IPS-18a (cell line): Measurements from ENCODE around the gene GPR18.

Source experiments
- H3K27ac ChIP-seq: one replicate; pipeline ENCODE4 v1.5.1; 2013; ENCODE audit warnings: low read length
- H3K27me3 ChIP-seq: one replicate; pipeline ENCODE4 v1.6.1; 2013; ENCODE audit warnings: mild to moderate bottlenecking, low read length; ENCODE audit not compliant: control insufficient read depth, insufficient read depth
- H3K36me3 ChIP-seq: one replicate; pipeline ENCODE4 v1.6.1; 2013; ENCODE audit warnings: low read depth, low read length; ENCODE audit not compliant: control insufficient read depth
- H3K4me1 ChIP-seq: one replicate; pipeline ENCODE4 v1.6.1; 2013; ENCODE audit warnings: low read depth, low read length; ENCODE audit not compliant: control insufficient read depth
- H3K4me3 ChIP-seq: one replicate; pipeline ENCODE4 v1.5.1; 2013; ENCODE audit warnings: low read length
- H3K9ac ChIP-seq: one replicate; pipeline ENCODE4 v1.6.1; 2013; ENCODE audit warnings: mild to moderate bottlenecking, low read length, moderate library complexity
- H3K9me3 ChIP-seq: one replicate; pipeline ENCODE4 v1.6.1; 2013; ENCODE audit warnings: low read depth, low read length; ENCODE audit not compliant: control insufficient read depth

GPR18 gene

DNA sequence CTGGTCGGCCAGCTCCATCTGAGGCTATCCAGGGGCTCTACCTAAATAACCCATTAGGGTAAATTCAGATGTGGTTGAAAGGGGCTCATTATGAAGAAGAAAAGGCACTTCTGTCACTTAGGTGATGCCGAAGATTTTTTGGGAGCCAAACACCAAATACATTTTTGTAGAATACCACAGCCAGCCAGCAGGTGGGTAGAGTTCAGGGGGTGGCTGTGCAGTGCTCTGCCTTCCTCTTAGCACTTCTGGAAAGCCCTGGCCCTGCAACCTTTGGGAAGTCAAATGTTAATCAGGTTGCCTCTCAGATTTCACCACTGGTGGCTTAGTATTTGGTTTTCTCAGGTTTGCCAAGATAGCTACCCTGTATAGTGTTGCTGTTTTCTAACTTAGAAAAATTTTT lies 18.5 kb upstream of the GPR18 start:
- H3K9me3 ChIP-seq, result no peaks in the 10 kb centered on the region
- peaks cover 7% of the 10 kb centered on the region for H3K4me1 ChIP-seq
- no peak overlapping the region for H3K27ac ChIP-seq
- H3K27me3 ChIP-seq, result no peaks in the 10 kb centered on the region
- H3K36me3 ChIP-seq, result no peaks in the 10 kb centered on the region
- no peak overlapping the region for H3K4me3 ChIP-seq
- no peak overlapping the region for H3K9ac ChIP-seq

GRCh38 chr13:99275093-99275469 lies 16.9 kb upstream of the GPR18 start:
- Histone ChIP-seq H3K27me3 (no peaks in the 10 kb centered on the region), H3K9me3 (no peaks in the 10 kb centered on the region), H3K36me3 (no peaks in the 10 kb centered on the region), H3K4me1 (peaks cover 7% of the 10 kb centered on the region), H3K27ac (no peak overlapping the region), H3K9ac (no peak overlapping the region), H3K4me3 (no peak overlapping the region)

GRCh38 chr13:99273128-99273527 lies 14.9 kb upstream of the GPR18 start:
- no peaks in the 10 kb centered on the region for H3K9me3 ChIP-seq
- H3K4me3 ChIP-seq, result no peak overlapping the region
- H3K27me3 ChIP-seq, result no peaks in the 10 kb centered on the region
- H3K36me3 ChIP-seq, result no peaks in the 10 kb centered on the region
- no peak overlapping the region for H3K27ac ChIP-seq
- H3K4me1 ChIP-seq, result peaks cover 7% of the 10 kb centered on the region
- no peak overlapping the region for H3K9ac ChIP-seq

DNA sequence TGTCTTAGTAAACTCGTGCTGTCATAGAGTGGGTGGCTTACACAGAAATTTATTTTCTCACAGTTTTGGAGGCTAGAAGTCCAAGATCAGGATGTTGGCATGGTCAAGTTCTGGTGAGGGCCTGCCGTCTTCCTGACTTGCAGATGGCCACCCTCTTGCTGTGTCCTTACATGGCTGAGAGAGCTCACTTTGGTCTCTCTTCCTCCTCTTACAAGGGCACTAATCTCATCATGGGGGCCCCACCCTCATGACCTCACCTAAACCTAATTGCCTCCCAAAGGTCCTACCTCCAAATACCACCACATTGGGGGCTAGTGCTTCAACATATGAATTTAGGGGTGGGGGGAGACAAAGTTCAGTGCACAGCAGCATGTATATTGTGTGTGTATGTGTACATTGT lies 14.3 kb upstream of the GPR18 start:
- Histone ChIP-seq H3K4me3 (no peak overlapping the region), H3K27ac (no peak overlapping the region), H3K4me1 (peaks cover 7% of the 10 kb centered on the region), H3K27me3 (no peaks in the 10 kb centered on the region), H3K36me3 (peaks cover 5% of the 10 kb centered on the region), H3K9me3 (no peaks in the 10 kb centered on the region), H3K9ac (no peak overlapping the region)

DNA sequence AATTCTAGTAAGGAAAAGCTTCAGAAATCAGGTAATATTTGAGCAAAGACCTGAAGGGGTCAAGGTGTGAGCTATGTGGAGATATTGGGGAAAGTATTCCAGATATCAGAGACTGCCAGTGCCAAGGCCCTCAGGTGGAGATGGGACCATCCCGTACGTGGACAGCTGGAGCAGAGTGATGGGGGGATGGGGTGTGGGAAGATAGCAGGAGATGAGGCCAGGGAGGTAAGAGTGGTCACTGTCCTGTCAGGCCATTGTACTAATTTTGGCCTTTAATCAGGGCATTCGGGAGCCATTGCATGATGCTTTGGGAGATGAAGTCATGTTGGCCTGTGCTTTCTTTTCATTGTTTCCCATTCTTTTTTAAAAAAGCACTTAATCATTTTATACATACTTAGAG lies 13.1 kb upstream of the GPR18 start:
- Histone ChIP-seq H3K27ac (no peak overlapping the region), H3K4me3 (no peak overlapping the region), H3K4me1 (peaks cover under 1% of the 10 kb centered on the region), H3K9me3 (no peaks in the 10 kb centered on the region), H3K36me3 (peaks cover 5% of the 10 kb centered on the region), H3K27me3 (no peaks in the 10 kb centered on the region), H3K9ac (no peak overlapping the region)

DNA sequence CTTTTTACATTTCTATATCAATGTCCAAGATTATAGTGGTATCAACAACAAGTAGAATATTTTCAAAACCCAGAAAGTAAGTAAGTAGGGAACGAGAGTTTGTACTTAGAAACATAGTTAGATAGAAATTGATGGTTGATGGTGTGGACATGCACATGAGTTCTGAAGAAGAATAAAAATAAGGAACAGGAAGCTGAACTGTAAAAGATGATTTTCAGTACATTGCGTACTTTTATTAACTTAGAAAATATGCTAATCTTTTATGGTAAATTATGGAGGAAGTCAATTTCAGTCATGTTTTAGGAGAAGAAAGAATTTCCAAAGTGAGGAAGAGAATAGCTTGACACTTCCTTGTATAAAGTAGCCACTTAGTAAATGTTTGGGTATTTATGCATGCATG lies 12.3 kb upstream of the GPR18 start:
- Histone ChIP-seq H3K27me3 (no peaks in the 10 kb centered on the region), H3K9me3 (no peaks in the 10 kb centered on the region), H3K4me1 (no peaks in the 10 kb centered on the region), H3K9ac (no peak overlapping the region), H3K27ac (no peak overlapping the region), H3K36me3 (peaks cover 5% of the 10 kb centered on the region), H3K4me3 (no peak overlapping the region)

- Histone ChIP-seq H3K27me3 (no peaks in the 10 kb centered on the region), H3K4me3 (no peak overlapping the region), H3K27ac (no peak overlapping the region), H3K9me3 (no peaks in the 10 kb centered on the region), H3K4me1 (no peaks in the 10 kb centered on the region), H3K9ac (no peak overlapping the region), H3K36me3 (peaks cover 5% of the 10 kb centered on the region)
These were observed 11.6 kb upstream of the GPR18 start for GRCh38 chr13:99269627-99270241.

- H3K4me3 ChIP-seq, result no peak overlapping the region
- H3K9me3 ChIP-seq, result no peaks in the 10 kb centered on the region
- no peak overlapping the region for H3K27ac ChIP-seq
- H3K27me3 ChIP-seq, result no peaks in the 10 kb centered on the region
- H3K36me3 ChIP-seq, result peaks cover 5% of the 10 kb centered on the region
- no peaks in the 10 kb centered on the region for H3K4me1 ChIP-seq
- H3K9ac ChIP-seq, result no peak overlapping the region
These were observed 10.6 kb upstream of the GPR18 start for GRCh38 chr13:99268822-99269221.

DNA sequence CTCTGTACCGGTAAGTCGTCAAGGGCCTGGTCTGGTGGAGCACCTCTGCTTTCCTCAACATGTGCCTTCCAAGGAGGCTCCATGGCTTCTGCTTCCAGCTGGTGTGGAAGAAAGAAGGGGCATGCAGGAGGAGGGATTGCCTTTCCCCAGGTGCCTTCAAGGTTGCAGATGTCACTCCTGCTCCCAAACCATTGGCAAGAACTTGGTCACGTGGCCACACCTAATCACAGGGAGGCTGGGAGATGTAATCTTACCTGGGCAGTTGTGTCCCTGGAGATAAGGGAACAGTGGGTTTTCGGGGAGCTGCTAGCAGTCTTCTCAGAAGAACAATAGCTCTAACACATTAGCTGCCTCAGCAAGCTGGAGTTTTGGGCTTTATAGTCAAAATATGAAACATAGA lies 9.7 kb upstream of the GPR18 start:
- Histone ChIP-seq H3K9me3 (no peaks in the 10 kb centered on the region), H3K4me3 (no peak overlapping the region), H3K4me1 (no peaks in the 10 kb centered on the region), H3K9ac (no peak overlapping the region), H3K36me3 (peaks cover 5% of the 10 kb centered on the region), H3K27ac (no peak overlapping the region), H3K27me3 (no peaks in the 10 kb centered on the region)

- Histone ChIP-seq H3K36me3 (peaks cover 5% of the 10 kb centered on the region), H3K9ac (no peak overlapping the region), H3K4me1 (no peaks in the 10 kb centered on the region), H3K27ac (no peak overlapping the region), H3K27me3 (no peaks in the 10 kb centered on the region), H3K4me3 (no peak overlapping the region), H3K9me3 (no peaks in the 10 kb centered on the region)
These were observed 8.6 kb upstream of the GPR18 start for GRCh38 chr13:99266827-99267226.

- Histone ChIP-seq H3K27me3 (no peaks in the 10 kb centered on the region), H3K9me3 (no peaks in the 10 kb centered on the region), H3K36me3 (peaks cover 5% of the 10 kb centered on the region), H3K4me3 (no peak overlapping the region), H3K27ac (no peak overlapping the region), H3K9ac (no peak overlapping the region), H3K4me1 (no peaks in the 10 kb centered on the region)
These were observed 7.7 kb upstream of the GPR18 start for GRCh38 chr13:99265821-99266426.

DNA sequence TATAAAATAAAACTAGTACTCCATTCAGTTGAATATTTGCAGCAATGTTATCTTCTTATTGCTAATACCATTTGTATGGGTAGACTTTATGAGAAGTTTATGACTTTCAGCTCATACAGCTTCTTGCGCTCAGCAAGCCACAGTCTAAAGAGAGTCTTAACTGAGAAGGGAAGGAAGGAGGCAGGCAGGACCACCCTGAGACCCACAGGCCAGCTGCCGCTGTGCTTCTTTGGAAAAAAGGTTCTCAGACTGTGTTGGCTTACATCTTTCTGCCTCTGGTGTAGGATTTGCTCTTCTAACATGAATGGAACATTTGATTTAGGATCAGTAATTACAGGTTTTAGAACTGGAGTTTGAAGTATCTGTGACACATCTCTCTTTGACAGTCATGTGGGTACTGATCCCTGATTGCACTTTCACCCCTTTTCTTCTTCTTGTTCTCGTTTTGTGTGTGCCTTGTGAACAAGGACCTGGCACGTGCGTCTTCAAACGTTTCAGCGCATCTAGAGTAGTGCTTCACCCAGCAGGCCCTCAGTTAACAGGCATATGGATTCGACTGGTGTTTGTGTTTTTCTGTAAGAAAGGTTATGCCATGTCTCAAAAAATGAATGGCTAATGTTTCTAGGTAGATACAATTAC lies 7.1 kb upstream of the GPR18 start:
- no peaks in the 10 kb centered on the region for H3K9me3 ChIP-seq
- no peaks in the 10 kb centered on the region for H3K4me1 ChIP-seq
- peaks cover 5% of the 10 kb centered on the region for H3K36me3 ChIP-seq
- H3K27ac ChIP-seq, result no peak overlapping the region
- H3K9ac ChIP-seq, result no peak overlapping the region
- H3K27me3 ChIP-seq, result no peaks in the 10 kb centered on the region
- H3K4me3 ChIP-seq, result no peak overlapping the region
